Chondrocyte (in vitro differentiated cells): Measurements from ENCODE around the gene TUBB. TPM values are rescaled to one million over a fixed set of nuclear protein-coding genes. Genes with fewer than 3 reads are reported as not detected.
"Not testable (repeated sequence)": the region's sequence is repeated elsewhere in the genome, so short reads cannot be mapped to it uniquely, and the experiment has no call there.

Source experiments
- DNase-seq: peaks from one replicate; pipeline ENCODE4 v3.0.0; 2021; ENCODE audit warnings: mixed read lengths, low spot score
- H3K27ac Mint-ChIP-seq: one replicate; pipeline ENCODE4 v1.8.0; 2021; ENCODE audit warnings: mild to moderate bottlenecking, moderate library complexity, mixed read lengths; ENCODE audit not compliant: unreplicated experiment
- H3K27me3 Mint-ChIP-seq: 2 replicates; pipeline ENCODE4 v1.8.0; 2021; ENCODE audit warnings: low read depth, mixed read lengths
- H3K36me3 Mint-ChIP-seq: 2 replicates; pipeline ENCODE4 v1.8.0; 2021; ENCODE audit warnings: low read depth, mixed read lengths
- H3K4me1 Mint-ChIP-seq: 2 replicates; pipeline ENCODE4 v1.8.0; 2021; ENCODE audit warnings: low read depth, mild to moderate bottlenecking, mixed read lengths
- H3K4me3 Mint-ChIP-seq: one replicate; pipeline ENCODE4 v1.8.0; 2021; ENCODE audit warnings: mild to moderate bottlenecking, moderate library complexity, mixed read lengths; ENCODE audit not compliant: unreplicated experiment
- H3K9me3 Mint-ChIP-seq: 2 replicates; pipeline ENCODE4 v1.8.0; 2021; ENCODE audit warnings: low read depth, mixed read lengths
- CTCF ChIP-seq: fragments of 200-600 bp; sonication (generic); IDR thresholded peaks from 2 replicates; pipeline ENCODE4 v1.5.0; 2021; ENCODE audit warnings: antibody characterized with exemption, mild to moderate bottlenecking, moderate library complexity
- total RNA-seq: library from RNA; stranded (reverse); gene quantifications from 3 replicates; pipeline ENCODE4 v1.2.1, GENCODE V29; 2021

TUBB gene
- total RNA-seq, 1 donor from 2014 or later: 681 TPM

GRCh38 chr6:30752157-30752927, 32.2 kb downstream of the TUBB start:
- Mint-ChIP-seq H3K4me3 (no peak overlapping the region), H3K9me3 (no peaks in the 10 kb centered on the region), H3K27me3 (no peaks in the 10 kb centered on the region), H3K4me1 (peaks cover 85% of the 10 kb centered on the region), H3K27ac (peak overlapping the region; percentile 100), H3K36me3 (no peaks in the 10 kb centered on the region)
- peak; percentile 46 for TF ChIP-seq CTCF
- DNase-seq: peak; percentile 100

- DNase-seq: no peak
- Mint-ChIP-seq H3K27ac (peak overlapping the region; percentile 100), H3K27me3 (no peaks in the 10 kb centered on the region), H3K9me3 (peaks cover under 1% of the 10 kb centered on the region), H3K36me3 (peaks cover 2% of the 10 kb centered on the region), H3K4me1 (peaks cover 82% of the 10 kb centered on the region), H3K4me3 (no peak overlapping the region)
- no peak for TF ChIP-seq CTCF
Observed at GRCh38 chr6:30754631-30755030, 34.5 kb downstream of the TUBB start.

DNA sequence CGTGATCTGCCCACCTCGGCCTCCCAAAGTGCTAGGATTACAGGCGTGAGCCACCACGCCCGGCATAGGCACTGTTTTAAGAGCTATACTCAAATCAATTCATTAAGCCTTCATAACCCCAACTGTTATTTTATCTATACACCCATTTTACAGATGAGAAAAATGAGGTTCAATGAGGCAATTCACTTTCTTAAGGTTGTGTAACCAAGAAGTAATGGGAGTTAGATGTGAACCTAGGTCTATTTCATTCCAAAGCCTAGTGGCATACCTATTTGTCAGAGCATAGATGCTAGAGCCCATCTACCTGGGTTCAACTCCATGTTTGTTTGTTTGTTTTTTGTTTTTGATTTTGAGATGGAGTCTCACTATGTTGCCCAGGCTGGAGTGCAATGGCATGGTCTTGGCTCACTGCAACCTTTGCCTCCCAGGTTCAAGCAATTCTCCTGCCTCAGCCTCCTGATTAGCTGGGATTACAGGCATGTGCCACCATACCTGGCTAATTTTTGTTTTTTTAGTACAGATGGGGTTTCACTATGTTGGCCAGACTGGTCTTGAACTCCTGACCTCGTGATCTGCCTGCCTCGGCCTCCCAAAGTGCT, 36.4 kb downstream of the TUBB start:
- Mint-ChIP-seq H3K27ac (peak overlapping the region; percentile 100), H3K4me1 (peaks cover 87% of the 10 kb centered on the region)
- H3K36me3 Mint-ChIP-seq, H3K27me3 Mint-ChIP-seq, H3K9me3 Mint-ChIP-seq, DNase-seq, H3K4me3 Mint-ChIP-seq: not testable (repeated sequence)

DNA sequence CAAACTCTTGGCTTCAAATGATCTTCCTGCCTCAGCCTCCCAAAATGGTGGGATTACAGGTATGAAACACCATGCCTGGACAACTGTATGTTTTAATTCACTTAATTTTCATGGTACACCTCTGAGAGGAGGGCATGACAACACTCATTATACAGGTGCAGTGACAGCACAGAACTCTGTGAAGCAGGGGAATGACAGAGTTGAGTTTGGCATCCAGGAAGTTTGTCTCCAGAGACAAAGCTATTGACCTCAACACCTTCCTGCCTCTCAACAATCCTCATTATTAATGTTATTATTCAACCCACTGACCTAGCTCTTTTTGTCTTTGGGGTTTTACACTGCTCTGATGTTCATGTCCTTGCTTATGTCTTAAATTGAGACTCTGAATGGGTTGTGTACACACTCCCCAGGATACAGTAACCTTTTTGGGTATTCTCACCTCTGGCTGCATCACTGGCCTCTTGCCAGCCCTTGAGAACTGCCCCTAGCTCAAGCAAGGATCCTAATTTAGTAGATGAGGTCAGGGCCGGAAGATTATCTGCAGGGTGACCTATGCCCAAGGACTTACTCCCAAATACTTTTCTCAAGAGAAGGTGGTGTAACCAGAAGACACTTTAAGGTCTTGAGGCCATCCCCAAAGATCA, 37.2 kb downstream of the TUBB start:
- no peak for DNase-seq
- H3K27ac Mint-ChIP-seq: peak overlapping the region; percentile 80
- H3K9me3 Mint-ChIP-seq: peaks cover 5% of the 10 kb centered on the region
- H3K27me3 Mint-ChIP-seq: no peaks in the 10 kb centered on the region
- H3K4me3 Mint-ChIP-seq: no peak overlapping the region
- peaks cover 82% of the 10 kb centered on the region for H3K4me1 Mint-ChIP-seq
- TF ChIP-seq CTCF: no peak
- H3K36me3 Mint-ChIP-seq: peaks cover 4% of the 10 kb centered on the region

DNA sequence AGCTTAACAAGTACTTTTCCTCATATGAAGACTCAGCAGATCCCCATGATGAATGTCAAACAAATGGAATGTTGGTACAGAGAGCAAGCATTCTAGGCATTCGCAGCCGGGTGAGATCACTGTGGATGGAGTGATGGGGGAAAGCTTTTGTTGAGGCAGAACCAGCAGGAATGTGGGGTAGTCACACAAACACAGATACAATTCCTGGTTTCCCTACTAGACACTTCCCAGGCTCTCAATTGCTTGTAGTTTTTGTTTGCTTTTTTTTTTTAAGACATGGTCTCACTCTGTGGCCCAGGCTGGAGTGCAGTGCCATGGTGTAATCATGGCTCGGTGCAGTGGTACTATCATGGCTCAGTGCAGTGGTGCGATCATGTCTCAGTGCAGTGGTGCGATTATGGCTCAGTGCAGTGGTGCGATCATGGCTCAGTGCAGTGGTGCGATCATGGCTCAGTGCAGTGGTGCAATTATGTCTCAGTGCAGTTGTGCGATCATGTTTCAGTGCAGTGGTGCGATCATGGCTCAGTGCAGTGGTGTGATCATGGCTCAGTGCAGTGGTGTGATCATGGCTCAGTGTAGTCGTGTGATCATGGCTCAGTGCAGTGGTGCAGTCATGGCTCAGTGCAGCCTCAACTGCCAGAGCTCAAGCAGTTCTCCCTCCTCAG, 39.6 kb downstream of the TUBB start:
- no peaks in the 10 kb centered on the region for H3K27me3 Mint-ChIP-seq
- no peak for TF ChIP-seq CTCF
- DNase-seq: no peak
- peaks cover 4% of the 10 kb centered on the region for H3K36me3 Mint-ChIP-seq
- H3K4me1 Mint-ChIP-seq: peaks cover 81% of the 10 kb centered on the region
- peaks cover 5% of the 10 kb centered on the region for H3K9me3 Mint-ChIP-seq
- peak overlapping the region; percentile 98 for H3K27ac Mint-ChIP-seq
- H3K4me3 Mint-ChIP-seq: no peak overlapping the region
